ENCODE data around the gene KCP.

GRCh38 chr7:128879939-128880746 lies 30.4 kb downstream of the KCP start:
- TF ChIP-seq CTCF (conservative IDR thresholded peaks at IDR 0.05; ENCODE audit: low read length) (no peak), EZH2phosphoT487 (IDR thresholded peaks at IDR 0.05; ENCODE audit: borderline replicate concordance, low read depth, low read length) (no peak)
